HepG2 (cell line): ENCODE results near the gene ADARB2. TPM values are rescaled to one million over a fixed set of nuclear protein-coding genes. Genes with fewer than 3 reads are reported as not detected.

Source experiments
- ATAC-seq: fragments of 200-7000 bp; cut with Tn5 transposase; 3 replicates; pipeline ENCODE4 v1.9.1; 2020; ENCODE audit warnings: mild to moderate bottlenecking, moderate library complexity
- BruUV-seq: library from RNA; stranded (reverse); fragments of 400-500 nt; replicated peaks from 2 replicates; lab custom pipeline; 2021; lab: Mats Ljungman, UMichigan
- CTCF ChIA-PET: fragments of 300-600 bp; formaldehyde crosslinking; extraction: SDS; loops from one replicate; lab custom pipeline; 2021; ENCODE audit warnings: low total read pairs, inconsistent platforms, low intra/inter-chr PET ratio; lab: Yijun Ruan, JAX
- POLR2A ChIA-PET: fragments of 350-600 bp; sonication (Branson Sonifier 250); formaldehyde crosslinking; loops from one replicate; lab custom pipeline; 2020; ENCODE audit warnings: antibody characterized with exemption, inconsistent platforms; lab: Yijun Ruan, JAX
- DNase-seq: peaks from one replicate; pipeline ENCODE4 v3.0.0-alpha.2; 2015; ENCODE audit warnings: low spot score
- FAIRE-seq: peaks from 3 replicates; lab custom pipeline; 2011; peaks lifted over from hg19 to GRCh38; lab: Jason Lieb, UNC
- H2AFZ ChIP-seq: one replicate; pipeline ENCODE4 v1.6.1; 2011; ENCODE audit warnings: low read length, inconsistent platforms
- H3K27ac ChIP-seq: fragments of 300-600 bp; 3 replicates; pipeline ENCODE4 v1.8.0; 2011; ENCODE audit warnings: mixed run types, mild to moderate bottlenecking, mixed read lengths, low read length, inconsistent platforms; ENCODE audit not compliant: insufficient read depth; ENCODE audit errors: extremely low read length
- H3K27me3 ChIP-seq, 2 experiments: fragments of 200-600 bp in 1 of 2; 2 replicates in 1 of 2; 3 replicates in 1 of 2; pipeline versions ENCODE4 v1.6.0 to v1.8.0; 2011; ENCODE audit warnings: low read length in 2 of 2, mild to moderate bottlenecking in 2 of 2, moderate library complexity in 2 of 2, inconsistent platforms in 1 of 2; ENCODE audit not compliant: insufficient read depth in 2 of 2, control insufficient read depth in 1 of 2
- H3K36me3 ChIP-seq, 2 experiments: fragments of 200-600 bp in 1 of 2; replicated peaks in 1 of 2; 2 replicates in 1 of 2; 3 replicates in 1 of 2; pipeline versions ENCODE4 v1.5.1 to v1.8.0; 2011; ENCODE audit warnings: low read length in 2 of 2, inconsistent platforms in 1 of 2; ENCODE audit not compliant: insufficient read depth in 2 of 2, control insufficient read depth in 1 of 2
- H3K4me1 ChIP-seq: 2 replicates; pipeline ENCODE4 v1.5.1; 2012; ENCODE audit warnings: low read length, inconsistent platforms; ENCODE audit not compliant: insufficient read depth
- H3K4me2 ChIP-seq: 2 replicates; pipeline ENCODE4 v1.6.0; 2011; ENCODE audit warnings: low read depth, low read length, inconsistent platforms
- H3K4me3 ChIP-seq, 3 experiments: fragments of 200-600 bp in 1 of 3; sonication (generic), shearing (Covaris generic) in 1 of 3; replicated peaks in 1 of 3; 2 replicates each; pipeline ENCODE4 v1.5.1; 2011 to 2016; ENCODE audit warnings: low read length in 3 of 3, inconsistent platforms in 2 of 3, low read depth in 2 of 3, mild to moderate bottlenecking in 2 of 3, control low read depth in 1 of 3, mixed read lengths in 1 of 3; ENCODE audit not compliant: insufficient read depth in 1 of 3
- H3K79me2 ChIP-seq: one replicate; pipeline ENCODE4 v1.6.1; 2011; ENCODE audit warnings: low read length, inconsistent platforms; ENCODE audit not compliant: insufficient read depth
- H3K9ac ChIP-seq: 2 replicates; pipeline ENCODE4 v1.6.0; 2011; ENCODE audit warnings: mild to moderate bottlenecking, low read depth, low read length, inconsistent platforms; ENCODE audit not compliant: insufficient read depth
- H3K9me3 ChIP-seq: 2 replicates; pipeline ENCODE4 v1.5.1; 2012; ENCODE audit warnings: mild to moderate bottlenecking, low read length
- H4K20me1 ChIP-seq: 2 replicates; pipeline ENCODE4 v1.6.0; 2011; ENCODE audit warnings: inconsistent platforms, mild to moderate bottlenecking, low read length, moderate library complexity; ENCODE audit not compliant: insufficient read depth
- POLR2AphosphoS5 ChIP-seq: IDR thresholded peaks from 2 replicates; pipeline ENCODE4 v1.6.1; 2012; ENCODE audit warnings: low read depth, low read length
- RELA ChIP-seq: sonication (generic); formaldehyde crosslinking; IDR thresholded peaks from 2 replicates; pipeline ENCODE4 v1.4.0; 2020; ENCODE audit warnings: missing genetic modification reagents
- ZBTB8A ChIP-seq: sonication (generic); formaldehyde crosslinking; IDR thresholded peaks from 2 replicates; pipeline ENCODE4 v1.4.0; 2020; ENCODE audit warnings: mild to moderate bottlenecking, low read depth, missing genetic modification reagents, borderline replicate concordance
- ZNF484 ChIP-seq: sonication (generic); formaldehyde crosslinking; IDR thresholded peaks from 2 replicates; pipeline ENCODE4 v1.5.1; 2020; ENCODE audit warnings: mild to moderate bottlenecking, low read depth, missing genetic modification reagents, borderline replicate concordance
- ZNF563 ChIP-seq: sonication (generic); formaldehyde crosslinking; IDR thresholded peaks from 2 replicates; pipeline ENCODE4 v1.8.0; 2022; ENCODE audit warnings: mild to moderate bottlenecking, moderate library complexity, missing genetic modification reagents
- ZNF841 ChIP-seq: sonication (generic); formaldehyde crosslinking; IDR thresholded peaks from 2 replicates; pipeline ENCODE4 v1.8.1; 2023; ENCODE audit warnings: missing genetic modification reagents, borderline replicate concordance
- WGBS: methylation state at CpG from one replicate; pipeline ENCODE4 v1.1.6; 2017; ENCODE audit warnings: low lambda C conversion rate; 5-methylcytosine and 5-hydroxymethylcytosine counted together
- in situ Hi-C: cut with HindIII; loops from 2 replicates; pipeline ENCODE4 v1.10.0; 2017; ENCODE audit warnings: low pct_unique_long_range_greater_than_20kb; ENCODE audit not compliant: extremely low pct_ligation_motif_present
- intact Hi-C: fragments of 100-400 bp; cut with micrococcal nuclease; formaldehyde crosslinking; loops from one replicate; pipeline ENCODE4 v1.10.0; 2022; ENCODE audit not compliant: unreplicated experiment
- polyA plus RNA-seq, 8 experiments: library from polyadenylated mRNA; depleted of rRNA in 3 of 8; stranded (reverse) in 7 of 8; unstranded in 1 of 8; fragments of >200 nt; fragmentation: Illumina TruSeq in 4 of 8; extraction: Trizol in 4 of 8; gene quantifications; 2 replicates each; pipeline versions ENCODE4 v1.2.1 to v1.2.3, GENCODE V29; 2011 to 2016; ENCODE audit warnings: low read depth in 4 of 8, missing spikeins in 1 of 8, mixed read lengths in 1 of 8; ENCODE audit not compliant: insufficient read depth in 1 of 8
- total RNA-seq, 5 experiments: library from RNA; depleted of rRNA; stranded (reverse); fragments of >200 nt; fragmentation: Illumina TruSeq; extraction: Trizol; gene quantifications; 2 replicates each; pipeline ENCODE4 v1.2.3, GENCODE V29; 2016; ENCODE audit warnings: low read depth in 1 of 5
- TF ChIP-seq, protein P1 (sequence below): sonication (generic); formaldehyde crosslinking; IDR thresholded peaks from 2 replicates; pipeline ENCODE4 v1.4.0; 2020; ENCODE audit warnings: missing genetic modification reagents, borderline replicate concordance
- TF ChIP-seq, protein P2 (sequence below): sonication (generic); formaldehyde crosslinking; IDR thresholded peaks from 2 replicates; pipeline ENCODE4 v1.4.0; 2020; ENCODE audit warnings: low read depth, mild to moderate bottlenecking, missing genetic modification reagents

Gene ADARB2
- total and polyA plus RNA-seq, 2 of the 13 experiments (the other 11 are each of a cell fraction or from before 2014, with no cell fraction given) = not detected

DNA sequence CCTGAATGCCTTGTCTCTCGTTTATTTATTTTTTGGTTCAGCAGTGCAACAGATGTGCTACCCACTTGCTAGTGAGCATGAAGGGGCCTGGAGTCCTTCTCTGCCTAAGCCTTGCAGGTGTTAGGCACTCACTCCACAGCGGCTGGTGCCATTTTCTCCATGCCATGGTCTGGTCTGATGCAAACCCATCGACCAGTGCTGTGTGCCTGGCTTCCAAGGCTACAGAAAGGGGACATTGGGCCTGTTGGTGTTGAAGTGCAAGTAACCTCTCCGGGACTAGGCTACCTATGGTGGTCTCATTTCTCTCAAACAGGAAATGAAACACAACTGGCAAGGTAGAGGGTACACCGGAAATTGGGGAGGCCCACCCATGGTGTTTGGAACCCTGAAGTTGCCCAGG lies 198.1 kb downstream of the ADARB2 start:
- no peak for ATAC-seq
- H3K4me1 ChIP-seq = no peaks in the 10 kb centered on the region
- intact Hi-C loops (no loop called here), in situ Hi-C loops (no loop called here)
- no peaks in the 10 kb centered on the region for H3K9me3 ChIP-seq
- H3K79me2 ChIP-seq = no peaks in the 10 kb centered on the region
- no peak overlapping the region for H3K9ac ChIP-seq
- CTCF ChIA-PET = no interaction called here
- H3K27ac ChIP-seq = no peak overlapping the region
- H3K27me3 ChIP-seq = peaks cover 2 to 36% of the 10 kb centered on the region in 2 experiments; a peak in 3 of 5 replicates
- H3K4me3 ChIP-seq = no peak overlapping the region
- DNase-seq = no peak
- POLR2A ChIA-PET = no interaction called here
- TF ChIP-seq ZBTB8A = no peak
- no peak for TF ChIP-seq POLR2AphosphoS5
- no peak for TF ChIP-seq RELA (CRISPR knock-in tag)
- TF ChIP-seq, protein P1, sequence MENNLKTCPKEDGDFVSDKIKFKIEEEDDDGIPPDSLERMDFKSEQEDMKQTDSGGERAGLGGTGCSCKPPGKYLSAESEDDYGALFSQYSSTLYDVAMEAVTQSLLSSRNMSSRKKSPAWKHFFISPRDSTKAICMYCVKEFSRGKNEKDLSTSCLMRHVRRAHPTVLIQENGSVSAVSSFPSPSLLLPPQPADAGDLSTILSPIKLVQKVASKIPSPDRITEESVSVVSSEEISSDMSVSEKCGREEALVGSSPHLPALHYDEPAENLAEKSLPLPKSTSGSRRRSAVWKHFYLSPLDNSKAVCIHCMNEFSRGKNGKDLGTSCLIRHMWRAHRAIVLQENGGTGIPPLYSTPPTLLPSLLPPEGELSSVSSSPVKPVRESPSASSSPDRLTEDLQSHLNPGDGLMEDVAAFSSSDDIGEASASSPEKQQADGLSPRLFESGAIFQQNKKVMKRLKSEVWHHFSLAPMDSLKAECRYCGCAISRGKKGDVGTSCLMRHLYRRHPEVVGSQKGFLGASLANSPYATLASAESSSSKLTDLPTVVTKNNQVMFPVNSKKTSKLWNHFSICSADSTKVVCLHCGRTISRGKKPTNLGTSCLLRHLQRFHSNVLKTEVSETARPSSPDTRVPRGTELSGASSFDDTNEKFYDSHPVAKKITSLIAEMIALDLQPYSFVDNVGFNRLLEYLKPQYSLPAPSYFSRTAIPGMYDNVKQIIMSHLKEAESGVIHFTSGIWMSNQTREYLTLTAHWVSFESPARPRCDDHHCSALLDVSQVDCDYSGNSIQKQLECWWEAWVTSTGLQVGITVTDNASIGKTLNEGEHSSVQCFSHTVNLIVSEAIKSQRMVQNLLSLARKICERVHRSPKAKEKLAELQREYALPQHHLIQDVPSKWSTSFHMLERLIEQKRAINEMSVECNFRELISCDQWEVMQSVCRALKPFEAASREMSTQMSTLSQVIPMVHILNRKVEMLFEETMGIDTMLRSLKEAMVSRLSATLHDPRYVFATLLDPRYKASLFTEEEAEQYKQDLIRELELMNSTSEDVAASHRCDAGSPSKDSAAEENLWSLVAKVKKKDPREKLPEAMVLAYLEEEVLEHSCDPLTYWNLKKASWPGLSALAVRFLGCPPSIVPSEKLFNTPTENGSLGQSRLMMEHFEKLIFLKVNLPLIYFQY (CRISPR knock-in tag) = no peak
- TF ChIP-seq, protein P2, sequence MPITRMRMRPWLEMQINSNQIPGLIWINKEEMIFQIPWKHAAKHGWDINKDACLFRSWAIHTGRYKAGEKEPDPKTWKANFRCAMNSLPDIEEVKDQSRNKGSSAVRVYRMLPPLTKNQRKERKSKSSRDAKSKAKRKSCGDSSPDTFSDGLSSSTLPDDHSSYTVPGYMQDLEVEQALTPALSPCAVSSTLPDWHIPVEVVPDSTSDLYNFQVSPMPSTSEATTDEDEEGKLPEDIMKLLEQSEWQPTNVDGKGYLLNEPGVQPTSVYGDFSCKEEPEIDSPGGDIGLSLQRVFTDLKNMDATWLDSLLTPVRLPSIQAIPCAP (CRISPR knock-in tag) = no peak
- TF ChIP-seq ZNF563 = no peak
- TF ChIP-seq ZNF841 (CRISPR knock-in tag) = no peak
- no peak for TF ChIP-seq ZNF484 (CRISPR knock-in tag)
- no peak for FAIRE-seq
- H4K20me1 ChIP-seq = no peaks in the 10 kb centered on the region
- no TSS peak for BruUV-seq
- no peaks in the 10 kb centered on the region for H3K36me3 ChIP-seq
- no peak overlapping the region for H3K4me2 ChIP-seq
- no peak overlapping the region for H2AFZ ChIP-seq
- 5% methylated on average over 5 of the region's 5 CpGs for WGBS
